KMS-11 (cell line): ENCODE measurements around the gene OR2G3.

Experiments used
- H2AFZ ChIP-seq: fragments of 200-600 bp; sonication (generic); 2 replicates; pipeline ENCODE4 v1.6.1; 2016; ENCODE audit warnings: antibody characterized with exemption, mixed run types, low read depth
- H3K27ac ChIP-seq: fragments of 200-600 bp; sonication (generic); 2 replicates; pipeline ENCODE4 v1.6.1; 2016; ENCODE audit warnings: mild to moderate bottlenecking, mixed run types
- H3K27me3 ChIP-seq: fragments of 200-600 bp; sonication (generic); 2 replicates; pipeline ENCODE4 v1.6.1; 2017; ENCODE audit warnings: mild to moderate bottlenecking, low read depth, mixed run types, moderate library complexity; ENCODE audit not compliant: insufficient read depth
- H3K36me3 ChIP-seq: fragments of 200-600 bp; sonication (generic); 2 replicates; pipeline ENCODE4 v1.6.1; 2017; ENCODE audit warnings: mild to moderate bottlenecking, mixed run types; ENCODE audit not compliant: insufficient read depth
- H3K4me1 ChIP-seq: fragments of 200-600 bp; sonication (generic); 2 replicates; pipeline ENCODE4 v1.6.1; 2016; ENCODE audit warnings: mild to moderate bottlenecking, low read depth, mixed run types; ENCODE audit not compliant: poor library complexity, severe bottlenecking
- H3K4me2 ChIP-seq: fragments of 200-600 bp; sonication (generic); 2 replicates; pipeline ENCODE4 v1.7.0; 2016; ENCODE audit warnings: mild to moderate bottlenecking, mixed run types
- H3K4me3 ChIP-seq: fragments of 200-600 bp; sonication (generic); IDR thresholded peaks from 2 replicates; pipeline ENCODE4 v1.6.1; 2017; ENCODE audit warnings: low read depth, low read length, mixed read lengths; ENCODE audit not compliant: insufficient read depth
- H3K79me2 ChIP-seq: fragments of 200-600 bp; sonication (generic); 2 replicates; pipeline ENCODE4 v1.6.1; 2016; ENCODE audit warnings: low read depth, mixed run types; ENCODE audit not compliant: insufficient read depth
- H3K9ac ChIP-seq: fragments of 200-600 bp; sonication (generic); 2 replicates; pipeline ENCODE4 v1.6.1; 2016; ENCODE audit warnings: mild to moderate bottlenecking, mixed run types
- H4K20me1 ChIP-seq: fragments of 200-600 bp; sonication (generic); 2 replicates; pipeline ENCODE4 v1.6.1; 2016; ENCODE audit warnings: mild to moderate bottlenecking, mixed run types; ENCODE audit not compliant: insufficient read depth
- CTCF ChIP-seq: fragments of 200-600 bp; sonication (generic); conservative IDR thresholded peaks from 2 replicates; pipeline ENCODE4 v1.6.1; 2017; ENCODE audit warnings: low read depth, mild to moderate bottlenecking, antibody characterized with exemption, low read length, moderate library complexity, mixed read lengths

OR2G3 gene

GRCh38 chr1:247638781-247639180 is 33.4 kb downstream of the OR2G3 start:
- Histone ChIP-seq H3K36me3 (no peaks in the 10 kb centered on the region), H2AFZ (no peak overlapping the region), H3K79me2 (no peaks in the 10 kb centered on the region), H4K20me1 (no peaks in the 10 kb centered on the region), H3K27ac (no peak overlapping the region), H3K4me3 (no peak overlapping the region), H3K4me2 (no peak overlapping the region), H3K4me1 (no peaks in the 10 kb centered on the region), H3K9ac (no peak overlapping the region), H3K27me3 (no peaks in the 10 kb centered on the region)
- TF ChIP-seq CTCF: no peak

- Histone ChIP-seq H3K4me3 (no peak overlapping the region), H3K27ac (no peak overlapping the region)
Observed at GRCh38 chr1:247639381-247639981, 34.1 kb downstream of the OR2G3 start.

GRCh38 chr1:247642742-247643141 is 37.4 kb downstream of the OR2G3 start:
- no peak overlapping the region for H3K4me3 ChIP-seq
- no peak overlapping the region for H3K4me2 ChIP-seq
- no peak overlapping the region for H2AFZ ChIP-seq
- no peak for TF ChIP-seq CTCF
- no peaks in the 10 kb centered on the region for H4K20me1 ChIP-seq
- H3K79me2 ChIP-seq: no peaks in the 10 kb centered on the region
- no peak overlapping the region for H3K9ac ChIP-seq
- H3K36me3 ChIP-seq: no peaks in the 10 kb centered on the region
- H3K27ac ChIP-seq: no peak overlapping the region
- H3K27me3 ChIP-seq: no peaks in the 10 kb centered on the region
- H3K4me1 ChIP-seq: no peaks in the 10 kb centered on the region

More at GRCh38 chr1:247639381-247639981, 34.1 kb downstream of the OR2G3 start:
- Histone ChIP-seq H3K36me3 (no peaks in the 10 kb centered on the region), H2AFZ (no peak overlapping the region), H3K27me3 (no peaks in the 10 kb centered on the region), H3K4me1 (no peaks in the 10 kb centered on the region), H4K20me1 (no peaks in the 10 kb centered on the region), H3K79me2 (no peaks in the 10 kb centered on the region), H3K4me2 (no peak overlapping the region), H3K9ac (no peak overlapping the region)
- TF ChIP-seq CTCF: no peak

GRCh38 chr1:247646867-247647266 is 41.5 kb downstream of the OR2G3 start:
- no peak for TF ChIP-seq CTCF
- Histone ChIP-seq H3K36me3 (no peaks in the 10 kb centered on the region), H3K4me3 (no peak overlapping the region), H3K9ac (no peak overlapping the region), H3K4me1 (no peaks in the 10 kb centered on the region), H3K4me2 (no peak overlapping the region), H3K79me2 (no peaks in the 10 kb centered on the region), H3K27me3 (no peaks in the 10 kb centered on the region), H3K27ac (no peak overlapping the region), H4K20me1 (no peaks in the 10 kb centered on the region), H2AFZ (no peak overlapping the region)
